Sigmoid colon (tissue), 7 donors: ENCODE measurements around the gene EFHD2. TPM values are rescaled to one million over a fixed set of nuclear protein-coding genes. Genes with fewer than 3 reads are reported as not detected.

ENCODE experiments used
- DNase-seq: peaks from one replicate; pipeline ENCODE4 v3.0.0-alpha.2; 2019
- H3K27ac ChIP-seq, 4 donors: fragments of 200-600 bp; sonication (generic); one replicate each; pipeline ENCODE4 v1.5.1; 2016 to 2019; ENCODE audit warnings: mild to moderate bottlenecking in 1 of 4
- H3K27me3 ChIP-seq, 3 donors: fragments of 200-600 bp; sonication (generic); one replicate each; pipeline ENCODE4 v1.5.1; 2019; ENCODE audit warnings: mild to moderate bottlenecking in 1 of 3
- H3K36me3 ChIP-seq, 4 donors: fragments of 200-600 bp; sonication (generic); one replicate each; pipeline ENCODE4 v1.5.1; 2016 to 2019
- H3K4me1 ChIP-seq, 4 donors: fragments of 200-600 bp; sonication (generic); one replicate each; pipeline ENCODE4 v1.5.1; 2017 to 2019
- H3K4me3 ChIP-seq, 4 donors: fragments of 200-600 bp; sonication (generic); one replicate each; pipeline ENCODE4 v1.5.1; 2017 to 2019; ENCODE audit warnings: mild to moderate bottlenecking in 2 of 4, moderate library complexity in 1 of 4
- H3K9me3 ChIP-seq, 4 donors: fragments of 200-600 bp in 3 of 4; sonication (generic) in 3 of 4; one replicate each; pipeline versions ENCODE4 v1.5.1 to v1.6.1; 2013 to 2019
- EP300 ChIP-seq, 4 donors: sonication (generic); formaldehyde crosslinking; IDR thresholded peaks; one replicate each; pipeline ENCODE4 v1.6.1; 2017; ENCODE audit warnings: antibody characterized with exemption in 4 of 4
- POLR2A ChIP-seq, 2 donors: fragments of 450-650 bp; IDR thresholded peaks; one replicate each; pipeline ENCODE4 v1.6.1; 2016; ENCODE audit warnings: antibody characterized with exemption in 2 of 2, mild to moderate bottlenecking in 2 of 2, moderate library complexity in 2 of 2
- POLR2AphosphoS5 ChIP-seq, 4 donors: sonication (generic); formaldehyde crosslinking; IDR thresholded peaks; one replicate each; pipeline ENCODE4 v1.6.1; 2017; ENCODE audit warnings: antibody characterized with exemption in 4 of 4
- WGBS, 2 donors: extraction: QIAGEN DNeasy Blood & Tissue Kit; methylation state at CpG; one replicate each; pipeline ENCODE4 v1.1.7; 2013; 5-methylcytosine and 5-hydroxymethylcytosine counted together
- intact Hi-C: fragments of 100-400 bp; cut with DNase I; formaldehyde crosslinking; loops from one replicate; pipeline ENCODE4 v1.15.1; 2023
- polyA plus RNA-seq, 3 donors: library from polyadenylated mRNA; stranded (reverse); fragments of 200-250 nt; gene quantifications; one replicate each; pipeline ENCODE4 v1.2.3, GENCODE V29; 2013
- total RNA-seq, 4 donors: library from RNA; depleted of rRNA; stranded (reverse); fragments of >200 nt; gene quantifications; one replicate each; pipeline ENCODE4 v1.1.0, GENCODE V29; 2016
- TF ChIP-seq, protein P1 (sequence below), 4 experiments: fragments of 450-650 bp in 3 of 4; fragments of 200-600 bp in 1 of 4; IDR thresholded peaks; one replicate each; pipeline ENCODE4 v1.5.1; 2016 to 2019; ENCODE audit warnings: antibody characterized with exemption in 4 of 4, mild to moderate bottlenecking in 3 of 4, moderate library complexity in 2 of 4
- donor health status: healthy with polysubstance abuse.
- donor health status: Bipolar disorder and iron deficiency.
- donor health status: healthy.

EFHD2 gene
- total and polyA plus RNA-seq, 7 donors: 32.7 to 181 (median 47.4) TPM

DNA sequence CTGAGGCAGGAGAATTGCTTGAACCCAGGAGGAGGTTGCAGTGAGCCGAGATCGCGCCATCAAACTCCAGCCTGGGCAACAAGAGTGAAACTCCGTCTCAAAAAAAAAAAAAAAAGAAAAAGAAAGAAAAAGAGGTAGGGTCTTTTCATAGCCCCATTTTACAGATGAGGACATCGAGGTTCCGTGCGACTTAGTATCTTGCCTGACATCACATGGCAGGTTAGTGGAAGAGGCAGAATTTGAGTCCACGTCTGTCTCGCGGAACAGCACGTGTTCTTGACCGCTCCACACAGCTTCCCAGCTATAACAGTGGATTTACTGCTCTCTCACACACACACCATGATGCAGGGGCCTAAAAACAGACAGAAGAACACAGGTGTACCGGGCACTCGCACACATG is 29.6 kb downstream of the EFHD2 start:
- Histone ChIP-seq H3K9me3 (no peaks in the 10 kb centered on the region), H3K27me3 (no peaks in the 10 kb centered on the region), H3K36me3 (no peaks in the 10 kb centered on the region), H3K4me3 (no peak overlapping the region), H3K4me1 (no peaks in the 10 kb centered on the region), H3K27ac (no peak overlapping the region)
- no peak for DNase-seq
- TF ChIP-seq POLR2A (IDR thresholded peaks at IDR 0.05): no peak
- TF ChIP-seq POLR2AphosphoS5 (IDR thresholded peaks at IDR 0.05): no peak
- no peak for TF ChIP-seq EP300 (IDR thresholded peaks at IDR 0.05)
- TF ChIP-seq, protein P1, sequence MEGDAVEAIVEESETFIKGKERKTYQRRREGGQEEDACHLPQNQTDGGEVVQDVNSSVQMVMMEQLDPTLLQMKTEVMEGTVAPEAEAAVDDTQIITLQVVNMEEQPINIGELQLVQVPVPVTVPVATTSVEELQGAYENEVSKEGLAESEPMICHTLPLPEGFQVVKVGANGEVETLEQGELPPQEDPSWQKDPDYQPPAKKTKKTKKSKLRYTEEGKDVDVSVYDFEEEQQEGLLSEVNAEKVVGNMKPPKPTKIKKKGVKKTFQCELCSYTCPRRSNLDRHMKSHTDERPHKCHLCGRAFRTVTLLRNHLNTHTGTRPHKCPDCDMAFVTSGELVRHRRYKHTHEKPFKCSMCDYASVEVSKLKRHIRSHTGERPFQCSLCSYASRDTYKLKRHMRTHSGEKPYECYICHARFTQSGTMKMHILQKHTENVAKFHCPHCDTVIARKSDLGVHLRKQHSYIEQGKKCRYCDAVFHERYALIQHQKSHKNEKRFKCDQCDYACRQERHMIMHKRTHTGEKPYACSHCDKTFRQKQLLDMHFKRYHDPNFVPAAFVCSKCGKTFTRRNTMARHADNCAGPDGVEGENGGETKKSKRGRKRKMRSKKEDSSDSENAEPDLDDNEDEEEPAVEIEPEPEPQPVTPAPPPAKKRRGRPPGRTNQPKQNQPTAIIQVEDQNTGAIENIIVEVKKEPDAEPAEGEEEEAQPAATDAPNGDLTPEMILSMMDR (IDR thresholded peaks at IDR 0.05): no peak
- intact Hi-C loops: loop anchor here (10.0 kb wide), 1 partner anchor 315 kb away; no protein-coding TSS in a partner anchor
- WGBS, 2 donors: 96% methylated on average over 14 of the region's 14 CpGs

- Histone ChIP-seq H3K36me3 (no peaks in the 10 kb centered on the region), H3K27ac (no peak overlapping the region), H3K9me3 (no peaks in the 10 kb centered on the region), H3K4me1 (no peaks in the 10 kb centered on the region), H3K27me3 (no peaks in the 10 kb centered on the region), H3K4me3 (no peak overlapping the region)
- 91% methylated on average over 13 of the region's 13 CpGs for WGBS, 2 donors
- intact Hi-C loops: no loop called here
- DNase-seq: no peak
- TF ChIP-seq POLR2A (IDR thresholded peaks at IDR 0.05): no peak
- no peak for TF ChIP-seq EP300 (IDR thresholded peaks at IDR 0.05)
- TF ChIP-seq, protein P1 (IDR thresholded peaks at IDR 0.05): no peak
- no peak for TF ChIP-seq POLR2AphosphoS5 (IDR thresholded peaks at IDR 0.05)
These were observed 30.7 kb downstream of the EFHD2 start for GRCh38 chr1:15440357-15440756.

DNA sequence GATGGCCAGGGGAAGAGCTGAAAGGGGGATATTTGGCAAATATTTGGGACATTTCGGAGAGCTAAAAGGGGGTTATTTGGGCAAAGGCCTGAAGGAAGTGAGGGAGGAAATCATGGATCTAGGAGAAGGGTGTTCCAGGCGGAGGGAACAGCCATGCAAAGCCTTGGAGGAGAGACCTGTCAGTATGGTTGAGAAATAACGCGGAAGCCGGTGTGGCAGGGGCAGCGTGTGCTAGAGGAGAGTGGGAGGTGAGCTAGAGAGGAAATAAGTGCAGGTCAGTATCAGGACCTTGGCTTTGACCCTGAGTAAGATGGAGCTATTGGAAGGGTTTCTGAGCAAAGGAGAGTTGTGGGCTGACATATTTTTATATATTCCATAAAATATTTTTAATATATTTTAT is 31.6 kb downstream of the EFHD2 start:
- H3K27ac ChIP-seq: no peak overlapping the region
- DNase-seq: no peak
- peaks cover 0 to under 1% (median 0%) of the 10 kb centered on the region in 3 donors for H3K27me3 ChIP-seq
- no peaks in the 10 kb centered on the region for H3K4me1 ChIP-seq
- 91 to 93% methylated on average over 6 of the region's 6 CpGs for WGBS, 2 donors
- no peaks in the 10 kb centered on the region for H3K36me3 ChIP-seq
- no peak overlapping the region for H3K4me3 ChIP-seq
- TF ChIP-seq, protein P1 (IDR thresholded peaks at IDR 0.05): no peak
- TF ChIP-seq POLR2AphosphoS5 (IDR thresholded peaks at IDR 0.05) (no peak), EP300 (IDR thresholded peaks at IDR 0.05) (no peak), POLR2A (IDR thresholded peaks at IDR 0.05) (no peak)
- intact Hi-C loops: no loop called here
- no peaks in the 10 kb centered on the region for H3K9me3 ChIP-seq

GRCh38 chr1:15442119-15442518 is 32.4 kb downstream of the EFHD2 start:
- WGBS, 2 donors: 93 to 94% methylated on average over 8 of the region's 8 CpGs
- H3K4me1 ChIP-seq: no peaks in the 10 kb centered on the region
- H3K36me3 ChIP-seq: no peaks in the 10 kb centered on the region
- no peak overlapping the region for H3K27ac ChIP-seq
- intact Hi-C loops: no loop called here
- no peaks in the 10 kb centered on the region for H3K9me3 ChIP-seq
- DNase-seq: no peak
- H3K4me3 ChIP-seq: no peak overlapping the region
- H3K27me3 ChIP-seq: peaks cover 0 to 4% (median 0%) of the 10 kb centered on the region in 3 donors
- no peak for TF ChIP-seq POLR2AphosphoS5 (IDR thresholded peaks at IDR 0.05)
- TF ChIP-seq EP300 (IDR thresholded peaks at IDR 0.05): no peak
- TF ChIP-seq POLR2A (IDR thresholded peaks at IDR 0.05): no peak
- TF ChIP-seq, protein P1 (IDR thresholded peaks at IDR 0.05): no peak

DNA sequence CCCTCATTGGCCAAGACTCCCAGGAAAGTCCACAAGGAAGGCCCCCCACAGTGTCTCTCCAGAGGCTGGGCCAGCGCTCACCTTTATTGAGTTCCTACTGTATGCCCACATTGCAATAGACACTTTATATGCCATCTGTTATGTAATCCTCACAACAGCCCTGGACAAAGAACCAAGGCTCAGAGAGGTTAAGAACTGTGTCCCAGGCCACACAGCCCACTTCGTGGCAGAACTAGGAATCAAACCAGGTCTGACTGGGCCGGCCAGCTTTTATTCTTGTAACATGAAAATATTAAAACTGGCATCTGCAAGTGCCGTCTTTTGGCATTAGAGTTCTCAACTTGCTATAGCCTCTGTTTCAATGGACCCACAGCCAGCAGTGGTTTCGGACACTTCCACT is 33.1 kb downstream of the EFHD2 start:
- no peaks in the 10 kb centered on the region for H3K36me3 ChIP-seq
- no peak for DNase-seq
- TF ChIP-seq POLR2AphosphoS5 (IDR thresholded peaks at IDR 0.05) (no peak), POLR2A (IDR thresholded peaks at IDR 0.05) (no peak), EP300 (IDR thresholded peaks at IDR 0.05) (no peak)
- TF ChIP-seq, protein P1 (IDR thresholded peaks at IDR 0.05): no peak
- H3K4me3 ChIP-seq: no peak overlapping the region
- WGBS, 2 donors: 88 to 91% methylated on average over 5 of the region's 5 CpGs
- H3K27me3 ChIP-seq: peaks cover 0 to 4% (median 0%) of the 10 kb centered on the region in 3 donors
- H3K4me1 ChIP-seq: no peaks in the 10 kb centered on the region
- no peaks in the 10 kb centered on the region for H3K9me3 ChIP-seq
- no peak overlapping the region for H3K27ac ChIP-seq
- intact Hi-C loops: no loop called here
